HFF-Myc (cell line): ENCODE results near the gene UCP2.

Source experiments
- DNase-seq: peaks from one replicate; pipeline ENCODE4 v3.0.0-alpha.2; 2011; ENCODE audit warnings: low read depth; ENCODE audit errors: extremely low read depth
- H3K4me3 ChIP-seq: replicated peaks from 2 replicates; pipeline ENCODE4 v1.5.1; 2011; ENCODE audit warnings: low read depth, mild to moderate bottlenecking, control low read depth, low read length
- TF ChIP-seq, protein P1 (sequence below): IDR thresholded peaks from 2 replicates; pipeline ENCODE4 v1.5.1; 2012; ENCODE audit warnings: mild to moderate bottlenecking, low read depth, low read length, control low read depth; ENCODE audit errors: missing control alignments

The UCP2 gene

DNA sequence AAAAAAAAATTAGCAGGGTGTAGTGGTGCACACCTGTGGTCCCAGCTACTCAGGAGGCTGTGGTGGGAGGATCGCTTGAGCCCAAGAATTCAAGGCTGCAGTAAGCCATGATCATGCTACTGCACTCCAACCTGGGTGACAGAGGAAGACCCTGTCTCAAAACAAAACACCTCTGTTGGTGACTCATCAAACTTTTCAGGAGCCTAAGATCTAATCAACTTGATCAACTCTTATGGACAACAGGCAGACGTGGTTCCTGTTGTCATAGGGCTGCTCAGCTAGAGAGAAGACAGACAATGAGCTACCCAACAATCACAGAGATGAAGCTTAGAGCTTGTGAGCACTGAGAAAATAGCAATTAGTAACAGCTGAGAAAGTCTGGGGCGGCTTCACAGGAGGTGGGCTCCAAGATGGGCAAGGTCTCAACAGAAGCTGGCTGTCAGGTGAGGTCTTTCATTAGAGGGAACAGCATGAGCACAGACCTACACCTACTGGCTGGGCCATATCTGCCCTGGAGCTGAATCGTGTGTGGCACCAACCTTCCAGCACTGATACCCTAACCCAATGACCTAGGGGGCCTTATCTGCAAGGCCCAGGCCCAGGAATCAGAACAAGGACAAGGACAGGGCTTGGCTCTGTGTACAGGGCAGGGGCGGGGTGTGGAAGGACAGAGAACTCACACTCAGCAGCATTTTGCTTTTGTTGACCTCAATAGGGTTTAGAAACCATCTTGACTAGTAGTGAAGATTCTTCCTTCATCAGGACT is 33.5 kb upstream of the UCP2 start:
- no peak overlapping the region for H3K4me3 ChIP-seq
- DNase-seq, result no peak
- TF ChIP-seq, protein P1, sequence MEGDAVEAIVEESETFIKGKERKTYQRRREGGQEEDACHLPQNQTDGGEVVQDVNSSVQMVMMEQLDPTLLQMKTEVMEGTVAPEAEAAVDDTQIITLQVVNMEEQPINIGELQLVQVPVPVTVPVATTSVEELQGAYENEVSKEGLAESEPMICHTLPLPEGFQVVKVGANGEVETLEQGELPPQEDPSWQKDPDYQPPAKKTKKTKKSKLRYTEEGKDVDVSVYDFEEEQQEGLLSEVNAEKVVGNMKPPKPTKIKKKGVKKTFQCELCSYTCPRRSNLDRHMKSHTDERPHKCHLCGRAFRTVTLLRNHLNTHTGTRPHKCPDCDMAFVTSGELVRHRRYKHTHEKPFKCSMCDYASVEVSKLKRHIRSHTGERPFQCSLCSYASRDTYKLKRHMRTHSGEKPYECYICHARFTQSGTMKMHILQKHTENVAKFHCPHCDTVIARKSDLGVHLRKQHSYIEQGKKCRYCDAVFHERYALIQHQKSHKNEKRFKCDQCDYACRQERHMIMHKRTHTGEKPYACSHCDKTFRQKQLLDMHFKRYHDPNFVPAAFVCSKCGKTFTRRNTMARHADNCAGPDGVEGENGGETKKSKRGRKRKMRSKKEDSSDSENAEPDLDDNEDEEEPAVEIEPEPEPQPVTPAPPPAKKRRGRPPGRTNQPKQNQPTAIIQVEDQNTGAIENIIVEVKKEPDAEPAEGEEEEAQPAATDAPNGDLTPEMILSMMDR, result no peak

DNA sequence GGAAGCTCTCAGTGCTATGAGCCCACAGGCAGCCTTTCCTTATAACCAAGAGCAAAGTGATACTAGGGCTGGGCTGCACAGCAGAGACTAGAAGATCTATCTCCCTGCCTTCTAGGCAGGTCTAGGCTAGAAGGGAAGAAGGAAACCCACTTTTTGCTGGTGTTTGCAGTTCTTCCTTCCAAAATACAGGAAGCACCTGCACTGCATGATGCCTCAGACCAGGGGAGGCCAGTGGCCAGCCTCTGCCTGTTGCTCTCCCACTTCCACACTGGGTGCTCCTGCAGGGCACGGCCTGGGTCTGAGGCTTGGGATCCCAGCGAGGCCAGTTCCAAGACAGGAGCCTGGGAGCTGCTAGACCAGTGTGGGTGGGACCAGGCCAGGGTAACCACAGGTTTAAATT is 32.2 kb upstream of the UCP2 start:
- no peak overlapping the region for H3K4me3 ChIP-seq
- TF ChIP-seq, protein P1, result no peak
- DNase-seq, result no peak

DNA sequence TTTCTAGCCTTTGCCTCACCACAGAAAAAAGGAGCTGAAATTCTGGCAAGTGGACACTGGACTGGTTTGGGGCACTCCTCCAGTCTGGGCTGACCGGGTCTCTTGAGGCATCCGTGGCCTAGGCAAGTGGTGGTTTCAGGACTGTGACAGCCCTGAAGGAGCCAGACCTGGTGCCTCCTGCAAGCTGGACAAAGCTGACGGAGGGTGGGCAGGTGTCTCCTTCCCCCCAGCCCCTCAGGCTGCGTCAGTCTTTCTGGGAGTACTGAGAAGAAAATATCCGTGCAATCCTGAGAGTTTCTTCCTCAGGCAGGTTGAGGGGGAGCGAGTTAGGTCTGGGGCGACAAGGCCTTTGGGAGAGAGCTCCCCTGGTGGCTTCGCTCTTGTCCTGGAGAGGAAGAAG is 30.5 kb upstream of the UCP2 start:
- H3K4me3 ChIP-seq, result no peak overlapping the region
- no peak for DNase-seq
- TF ChIP-seq, protein P1, result no peak

DNA sequence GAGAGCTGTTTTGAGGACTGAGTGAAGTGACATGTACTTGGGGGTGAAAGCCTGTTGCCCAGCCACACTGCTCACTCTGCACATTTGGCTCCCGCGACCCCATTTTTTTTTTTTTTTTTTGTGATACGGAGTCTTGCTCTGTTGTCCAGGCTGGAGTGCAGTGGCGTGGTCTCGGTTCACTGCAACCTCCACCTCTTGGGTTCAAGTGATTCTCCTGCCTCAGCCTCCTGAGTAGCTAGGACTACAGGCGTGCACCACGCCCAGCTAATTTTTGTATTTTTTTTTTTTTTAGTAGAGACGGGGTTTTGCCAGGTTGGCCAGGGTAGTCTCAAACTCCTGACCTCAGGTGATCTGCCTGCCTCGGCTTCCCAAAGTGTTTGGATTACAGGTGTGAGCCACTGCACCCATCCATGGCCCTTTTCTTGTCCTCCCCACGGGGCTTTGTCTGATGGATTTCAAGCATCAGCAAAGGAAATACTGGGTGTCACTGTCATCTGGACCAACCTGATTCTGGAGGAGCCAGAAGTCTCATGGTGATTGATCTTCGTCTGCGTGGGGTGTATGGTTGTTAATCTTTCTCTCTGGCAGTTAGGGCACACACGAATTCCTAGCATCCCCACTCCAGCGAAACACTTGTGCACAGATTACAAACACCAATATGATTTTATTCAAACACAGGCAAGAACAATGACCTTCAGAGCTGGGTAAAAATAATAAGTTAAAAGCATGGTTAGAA is 29.6 kb upstream of the UCP2 start:
- DNase-seq, result no peak
- TF ChIP-seq, protein P1, result no peak
- H3K4me3 ChIP-seq, result no peak overlapping the region

DNA sequence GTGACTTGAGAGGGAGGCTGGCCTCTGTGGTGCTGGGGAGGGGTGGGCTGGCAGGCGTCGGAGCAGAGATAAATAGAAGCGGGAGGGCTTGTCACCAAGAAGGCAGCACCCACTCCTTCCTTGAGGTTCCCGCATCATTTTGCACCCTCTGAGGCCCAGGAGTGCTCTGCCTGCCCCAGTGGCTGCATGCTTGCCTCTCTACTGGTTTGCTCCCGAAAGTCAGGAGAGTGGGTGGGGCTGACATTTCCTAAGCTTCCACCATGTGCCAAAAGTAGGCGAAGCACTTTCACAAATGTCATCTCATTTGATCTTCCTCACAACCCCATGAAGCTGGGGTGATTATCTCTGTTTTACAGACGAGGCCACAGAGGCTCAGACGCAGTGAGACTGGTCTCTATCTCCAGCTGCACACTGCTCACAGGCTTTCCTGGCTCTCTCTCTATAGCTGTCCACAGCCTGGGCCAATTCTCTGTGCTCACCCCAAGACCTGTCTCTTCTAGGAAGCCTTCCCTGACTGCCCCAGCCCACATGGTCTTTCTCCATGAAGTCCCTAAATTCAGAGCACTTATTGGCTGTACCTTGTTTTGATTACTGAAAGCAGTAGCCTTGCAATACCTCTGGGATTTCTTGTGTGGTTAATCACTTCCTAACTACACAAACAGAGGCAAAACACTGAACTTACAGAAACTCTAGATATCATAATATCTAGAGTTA is 28.9 kb upstream of the UCP2 start:
- DNase-seq, result no peak
- TF ChIP-seq, protein P1, result no peak

DNA sequence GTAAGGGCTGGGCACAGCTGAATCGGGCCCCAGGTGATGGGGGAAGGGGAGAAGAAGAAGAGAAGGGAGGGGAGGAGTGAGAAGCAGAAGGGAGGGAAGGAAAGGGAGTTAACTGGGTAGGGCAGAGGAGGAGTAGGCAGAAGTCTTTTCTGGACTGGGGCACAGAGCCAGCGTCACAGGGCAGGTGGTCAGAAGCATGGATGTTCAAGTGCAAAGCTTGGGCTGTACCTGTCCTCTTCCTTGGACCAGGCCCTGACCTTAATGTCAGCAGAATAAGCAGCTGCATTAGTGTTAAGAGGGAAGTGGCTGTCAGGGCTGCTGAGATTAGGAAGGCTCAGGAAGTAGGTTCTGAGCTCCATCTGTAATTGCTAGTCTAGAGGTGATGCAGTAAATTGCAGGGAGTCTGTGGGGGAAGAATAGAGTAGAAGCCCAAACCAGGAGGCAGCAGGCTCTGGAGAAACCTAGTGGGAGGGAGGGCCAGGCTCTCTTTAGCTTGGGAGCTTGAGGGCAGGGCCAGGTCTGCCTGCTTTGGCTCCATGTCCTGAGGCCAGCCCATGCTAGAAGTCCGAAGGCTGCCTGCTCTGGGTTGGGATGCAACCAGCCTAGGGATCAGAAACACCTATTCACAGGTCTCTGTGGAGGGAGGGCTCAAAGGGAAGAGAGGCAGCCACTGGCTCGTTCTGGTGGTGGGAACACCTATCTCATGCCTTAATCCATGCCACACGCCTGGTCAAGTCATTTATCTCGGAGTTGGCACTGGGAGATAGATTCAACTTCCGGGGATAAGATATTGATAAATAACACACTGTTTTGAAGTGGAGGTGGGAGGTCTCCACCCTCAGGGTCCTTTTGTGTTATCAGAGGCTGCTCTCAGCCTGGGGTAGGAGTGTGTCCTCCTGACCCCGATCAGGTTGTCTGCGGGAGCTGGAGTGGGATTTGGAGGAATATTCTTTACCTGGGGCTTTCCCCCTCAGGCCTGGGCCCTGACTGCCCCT is 28.0 kb upstream of the UCP2 start:
- no peak for DNase-seq
- H3K4me3 ChIP-seq, result no peak overlapping the region

More for the DNA sequence above, 28.9 kb upstream of the UCP2 start:
- no peak overlapping the region for H3K4me3 ChIP-seq

More for the DNA sequence above, 28.0 kb upstream of the UCP2 start:
- TF ChIP-seq, protein P1, result no peak
